Spleen (tissue), 7 donors: ENCODE data around the gene PAK4.

ENCODE experiments used
- POLR2A ChIP-seq, 3 donors: fragments of 450-650 bp; IDR thresholded peaks; one replicate each; pipeline ENCODE4 v1.5.1; 2017; ENCODE audit warnings: antibody characterized with exemption in 3 of 3, mild to moderate bottlenecking in 1 of 3
- POLR2AphosphoS5 ChIP-seq, 3 donors: sonication (generic); formaldehyde crosslinking; IDR thresholded peaks; one replicate each; pipeline ENCODE4 v1.5.1; 2017; ENCODE audit warnings: antibody characterized with exemption in 3 of 3
- TF ChIP-seq, protein P1 (sequence below), 11 experiments: fragments of 200-600 bp in 7 of 11; fragments of 450-650 bp in 4 of 11; sonication (generic) in 4 of 11; IDR thresholded peaks in 8 of 11; conservative IDR thresholded peaks in 3 of 11; 1 replicate in 7 of 11; 2 replicates in 4 of 11; pipeline versions ENCODE4 v1.4.0 to v1.8.0; 2016 to 2021; ENCODE audit warnings: antibody characterized with exemption in 11 of 11, inconsistent platforms in 4 of 11, mild to moderate bottlenecking in 1 of 11
- donor health status: DM: no; HTN: no; CAD: no; lungs with moderate emphysema.
- donor health status: DM: no; HTN: no; CAD: no.
- donor health status: DM: no; HTN: no; CAD: no.

DNA sequence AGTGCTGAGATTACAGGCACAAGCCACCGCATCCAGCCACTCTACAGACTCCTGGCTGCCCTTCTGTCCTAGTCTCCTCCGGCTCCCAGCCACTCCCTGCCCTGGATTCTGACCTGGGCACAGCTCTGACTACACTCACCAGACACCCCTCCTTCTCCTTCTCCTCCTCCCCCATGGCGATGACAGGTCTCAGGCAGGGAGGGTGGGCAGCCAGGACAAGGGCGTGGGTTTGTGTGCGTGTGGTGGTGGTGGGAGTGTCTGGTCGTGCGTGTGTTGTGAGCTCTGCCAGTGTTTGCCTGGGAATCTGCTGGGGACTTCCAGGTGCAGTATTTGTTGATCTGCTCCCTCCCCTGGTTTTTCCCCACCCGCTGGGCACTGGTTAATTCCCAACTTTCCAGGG lies 68.2 kb downstream of the PAK4 start:
- TF ChIP-seq, protein P1, sequence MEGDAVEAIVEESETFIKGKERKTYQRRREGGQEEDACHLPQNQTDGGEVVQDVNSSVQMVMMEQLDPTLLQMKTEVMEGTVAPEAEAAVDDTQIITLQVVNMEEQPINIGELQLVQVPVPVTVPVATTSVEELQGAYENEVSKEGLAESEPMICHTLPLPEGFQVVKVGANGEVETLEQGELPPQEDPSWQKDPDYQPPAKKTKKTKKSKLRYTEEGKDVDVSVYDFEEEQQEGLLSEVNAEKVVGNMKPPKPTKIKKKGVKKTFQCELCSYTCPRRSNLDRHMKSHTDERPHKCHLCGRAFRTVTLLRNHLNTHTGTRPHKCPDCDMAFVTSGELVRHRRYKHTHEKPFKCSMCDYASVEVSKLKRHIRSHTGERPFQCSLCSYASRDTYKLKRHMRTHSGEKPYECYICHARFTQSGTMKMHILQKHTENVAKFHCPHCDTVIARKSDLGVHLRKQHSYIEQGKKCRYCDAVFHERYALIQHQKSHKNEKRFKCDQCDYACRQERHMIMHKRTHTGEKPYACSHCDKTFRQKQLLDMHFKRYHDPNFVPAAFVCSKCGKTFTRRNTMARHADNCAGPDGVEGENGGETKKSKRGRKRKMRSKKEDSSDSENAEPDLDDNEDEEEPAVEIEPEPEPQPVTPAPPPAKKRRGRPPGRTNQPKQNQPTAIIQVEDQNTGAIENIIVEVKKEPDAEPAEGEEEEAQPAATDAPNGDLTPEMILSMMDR (IDR thresholded peaks at IDR 0.05 in 8 of 11, conservative IDR thresholded peaks at IDR 0.05 in 3 of 11), result no peak
- TF ChIP-seq POLR2A (IDR thresholded peaks at IDR 0.05), result no peak
- no peak for TF ChIP-seq POLR2AphosphoS5 (IDR thresholded peaks at IDR 0.05)
